HG03045 (cell line): ENCODE data around the gene DCC.

ENCODE experiments used
- ATAC-seq: cut with Tn5 transposase; IDR thresholded peaks from one replicate; pipeline ENCODE4 v1.9.1; 2021; ENCODE audit warnings: mild to moderate bottlenecking, moderate library complexity; ENCODE audit not compliant: unreplicated experiment

Gene DCC

DNA sequence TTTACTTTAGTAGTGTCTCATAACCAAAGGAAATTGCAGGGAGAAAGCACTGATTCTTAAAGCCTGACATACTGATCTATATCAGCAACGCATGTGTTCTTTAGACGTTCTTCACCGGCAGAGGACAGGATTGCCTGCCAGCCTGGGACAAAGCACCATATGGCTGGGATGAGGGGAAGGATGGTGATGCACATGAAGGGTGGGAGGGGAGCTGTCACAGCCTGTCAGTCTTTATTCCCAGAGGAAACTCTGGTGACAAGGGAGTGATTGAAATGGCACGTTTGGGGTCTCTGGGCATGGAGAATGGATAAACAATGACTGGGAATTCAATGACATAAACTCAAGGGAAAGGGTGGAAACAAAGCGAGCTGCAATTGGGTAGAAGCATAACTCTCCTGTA, 808.1 kb downstream of the DCC start:
- ATAC-seq, result no peak

DNA sequence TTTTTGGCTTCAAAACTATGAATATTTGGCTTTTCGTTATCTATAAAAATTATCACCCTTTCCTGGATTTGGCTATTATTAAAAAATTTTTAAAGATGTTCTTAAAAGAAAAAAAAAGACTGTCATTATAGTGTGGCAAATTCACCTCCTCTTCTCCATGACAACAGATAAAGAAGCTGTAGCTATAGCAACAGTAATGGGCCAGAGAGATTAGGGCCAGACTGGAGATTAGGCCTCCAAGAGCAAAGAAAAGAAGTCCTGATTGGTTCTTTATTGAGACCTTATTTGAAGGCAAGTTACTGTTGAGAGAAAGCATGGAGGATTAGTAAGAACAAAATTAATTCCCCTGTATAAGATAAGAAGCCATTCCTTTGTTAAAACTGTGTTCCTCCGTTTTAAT, 812.5 kb downstream of the DCC start:
- ATAC-seq, result no peak

DNA sequence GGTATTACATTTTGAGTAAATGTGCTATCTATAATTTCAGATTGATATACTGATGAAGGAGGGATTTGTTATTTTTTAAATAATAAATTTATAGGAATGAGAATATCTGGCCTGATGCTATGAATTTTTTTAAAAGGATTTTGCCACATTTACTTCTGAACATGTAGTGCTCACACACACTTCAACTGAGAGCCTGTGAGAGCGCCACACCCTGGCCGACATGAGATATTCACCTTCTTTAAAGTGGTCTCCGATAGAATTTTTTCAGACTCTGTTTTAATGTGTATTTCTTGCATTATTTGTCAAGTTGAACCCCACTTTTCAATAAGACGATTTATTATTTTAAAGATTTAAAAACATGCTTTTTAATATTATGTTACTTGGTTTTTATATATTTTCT, 813.3 kb downstream of the DCC start:
- ATAC-seq, result no peak

DNA sequence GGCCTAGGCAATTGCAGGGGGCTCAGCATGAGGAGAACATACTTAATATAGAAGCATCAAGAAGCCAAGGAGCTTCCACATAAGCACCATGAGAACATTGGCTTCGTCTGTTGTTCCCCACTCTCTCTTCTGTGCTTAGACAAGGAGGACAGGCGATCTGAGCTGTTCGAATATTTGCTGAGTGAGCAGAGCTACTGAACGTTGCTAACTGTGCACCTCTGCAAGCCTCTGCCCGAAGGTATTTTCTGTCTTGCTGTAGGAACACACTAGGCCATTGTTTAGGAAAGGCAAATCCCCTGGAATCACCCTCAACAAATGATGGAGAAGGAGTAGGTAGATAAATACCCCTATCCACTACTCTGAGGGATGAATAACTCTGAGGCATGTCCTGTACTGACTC, 813.8 kb downstream of the DCC start:
- ATAC-seq, result no peak

DNA sequence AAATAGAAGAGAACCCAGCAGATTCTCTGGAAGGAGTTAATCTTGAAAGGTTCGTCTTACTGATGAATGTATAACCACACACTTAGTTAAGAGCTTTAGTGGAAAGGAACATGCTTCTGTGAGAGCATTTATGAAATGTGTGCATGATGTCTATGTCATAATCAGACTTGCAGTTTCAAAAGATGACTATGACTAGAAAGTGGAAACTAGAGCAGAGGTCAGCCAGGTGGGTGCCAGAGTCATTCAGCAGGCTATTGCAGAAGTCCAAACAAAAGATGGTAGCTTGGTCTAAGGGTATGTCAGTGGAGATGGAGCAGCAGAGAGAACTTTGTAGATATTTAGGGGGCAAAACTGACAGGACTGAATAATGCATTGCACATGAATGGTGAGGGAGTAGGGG, 825.8 kb downstream of the DCC start:
- no peak for ATAC-seq

DNA sequence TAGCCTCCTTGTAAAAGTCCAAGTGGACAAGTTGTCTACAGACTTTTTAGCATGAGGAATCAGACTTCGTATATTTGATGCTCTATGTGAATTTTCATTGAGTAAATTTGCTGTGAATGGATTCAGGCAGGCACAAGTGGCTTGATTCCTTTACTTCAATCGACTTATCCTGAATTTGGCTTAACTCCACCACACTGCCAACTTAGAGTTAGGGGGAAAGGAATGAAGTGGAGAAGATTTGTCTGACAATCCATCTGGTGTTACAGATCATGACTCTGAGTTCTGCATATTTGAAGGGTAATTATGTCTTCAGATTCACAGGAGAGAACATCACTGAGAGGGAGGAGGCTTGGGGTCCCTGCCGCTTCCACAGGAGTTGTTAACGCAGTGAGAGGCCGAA, 829.3 kb downstream of the DCC start:
- ATAC-seq, result no peak

DNA sequence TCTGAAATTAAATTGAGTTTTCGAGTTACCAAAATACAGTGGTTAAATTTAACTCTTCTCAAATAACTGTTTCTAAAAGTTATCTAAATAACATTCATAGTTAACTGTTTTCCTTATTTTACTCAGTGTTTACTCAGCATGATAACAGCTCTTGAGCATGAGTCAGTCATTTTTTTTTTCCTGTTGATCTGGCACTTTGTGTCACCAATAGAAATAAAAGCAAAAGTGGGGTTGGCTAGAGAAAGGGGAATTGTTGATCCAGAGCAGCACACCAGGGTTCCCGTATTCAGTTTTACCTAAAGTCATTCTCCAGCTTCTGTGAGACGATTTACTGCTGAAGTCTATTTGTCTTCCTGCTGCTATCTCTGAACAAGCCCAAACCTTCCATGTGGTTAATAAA, 851.6 kb downstream of the DCC start:
- ATAC-seq, result no peak

DNA sequence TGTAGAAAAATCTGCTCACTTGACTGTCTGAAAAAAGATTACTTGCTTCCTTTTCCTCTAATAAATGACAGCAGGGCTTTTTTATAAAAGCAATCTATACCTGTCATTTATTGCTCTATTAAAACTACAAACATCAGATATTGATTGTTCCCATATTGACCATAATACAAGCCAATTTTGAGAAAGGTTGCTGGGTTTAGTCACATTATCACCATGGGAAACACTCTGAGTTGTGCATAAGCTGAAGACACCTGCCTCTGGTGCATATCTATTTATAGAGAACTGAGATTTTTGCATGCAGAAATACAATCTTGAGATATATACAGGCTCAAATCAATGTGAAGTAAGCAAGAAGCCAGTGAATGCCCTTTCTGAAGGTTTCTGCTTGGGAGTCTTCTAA, 853.9 kb downstream of the DCC start:
- ATAC-seq, result no peak

DNA sequence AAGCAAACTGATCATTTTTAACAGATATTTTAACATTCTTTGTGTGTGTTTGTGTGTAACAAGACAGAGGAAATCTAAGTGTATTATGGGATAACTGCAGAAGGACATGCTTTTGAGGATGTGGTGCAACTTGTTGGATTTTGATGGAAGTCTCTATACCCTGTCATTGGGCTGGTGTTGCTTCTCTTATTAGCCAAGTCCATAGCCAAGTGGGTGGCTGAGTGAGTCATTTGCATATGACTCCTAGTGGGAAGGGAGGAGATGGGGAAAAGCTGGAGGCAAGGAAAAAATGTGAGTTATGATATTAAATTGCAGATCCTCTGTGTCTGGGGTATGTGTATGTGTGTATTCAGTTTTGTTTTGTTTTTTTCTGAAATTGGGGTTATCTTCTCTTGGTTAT, 879.9 kb downstream of the DCC start:
- ATAC-seq, result no peak

DNA sequence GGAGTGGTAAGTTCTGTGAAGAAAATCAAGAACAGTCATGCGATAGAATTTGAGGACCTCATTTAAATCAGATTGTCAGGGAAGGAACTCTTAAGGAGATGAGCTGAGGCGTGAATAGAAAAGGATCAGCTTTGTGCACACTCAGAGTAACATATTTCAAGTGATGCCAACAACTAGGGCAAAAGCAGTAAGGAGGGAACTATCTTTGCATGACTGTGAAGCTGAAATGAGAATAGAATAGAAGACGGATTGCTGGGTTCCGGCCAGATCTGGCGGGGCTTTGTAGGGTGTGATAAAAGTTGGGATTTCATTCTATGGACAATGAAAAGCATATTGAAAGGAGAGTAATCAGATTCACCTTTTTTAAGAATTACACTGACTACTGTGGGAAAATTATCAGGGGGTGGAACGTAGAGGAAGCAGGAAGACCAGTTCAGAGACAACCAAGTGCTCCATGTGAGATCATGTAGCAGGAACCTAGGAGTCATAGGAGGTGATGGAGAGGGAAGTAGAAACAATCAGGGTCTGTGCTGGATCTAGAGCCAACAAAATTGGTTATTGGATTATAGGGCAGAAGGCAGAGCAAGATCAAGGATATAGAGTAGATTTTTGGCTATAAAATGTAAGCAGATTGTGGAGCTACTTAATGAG, 884.3 kb downstream of the DCC start:
- ATAC-seq, result no peak

DNA sequence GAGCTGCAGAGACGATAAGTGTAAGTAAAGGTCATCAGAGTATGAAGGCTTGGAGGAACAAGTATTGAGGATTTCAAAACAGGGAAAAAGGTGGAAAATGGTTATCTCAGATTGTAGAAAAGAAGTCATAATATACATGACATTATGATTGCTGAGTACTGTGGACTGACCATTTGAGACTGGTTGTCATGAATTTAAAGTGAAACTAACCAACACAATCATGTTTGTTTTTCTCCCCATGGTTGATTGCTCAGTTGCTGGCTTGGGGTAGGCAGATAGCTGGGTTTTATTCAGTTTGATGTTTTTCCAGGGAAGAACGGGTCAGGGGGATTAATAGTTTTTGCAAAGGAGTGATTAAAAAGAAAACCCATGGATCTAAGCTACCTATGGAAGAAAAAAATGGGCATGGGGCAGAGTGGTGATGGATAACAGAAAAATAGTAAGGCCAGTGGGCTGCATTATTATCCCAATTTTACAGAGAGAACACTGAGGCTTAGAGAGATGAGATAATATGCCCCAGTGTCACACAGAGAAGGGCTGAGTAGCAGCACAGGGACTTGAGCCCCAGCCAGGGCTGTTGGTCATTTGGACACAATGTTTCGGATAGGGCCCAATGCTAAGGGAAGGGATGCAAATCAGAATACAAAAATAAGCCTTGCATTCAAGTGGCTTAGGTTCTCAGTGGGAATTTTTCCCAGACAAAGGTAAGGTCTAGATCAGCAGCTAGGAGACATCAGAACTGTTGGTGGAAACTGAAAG, 885.7 kb downstream of the DCC start:
- ATAC-seq, result no peak

DNA sequence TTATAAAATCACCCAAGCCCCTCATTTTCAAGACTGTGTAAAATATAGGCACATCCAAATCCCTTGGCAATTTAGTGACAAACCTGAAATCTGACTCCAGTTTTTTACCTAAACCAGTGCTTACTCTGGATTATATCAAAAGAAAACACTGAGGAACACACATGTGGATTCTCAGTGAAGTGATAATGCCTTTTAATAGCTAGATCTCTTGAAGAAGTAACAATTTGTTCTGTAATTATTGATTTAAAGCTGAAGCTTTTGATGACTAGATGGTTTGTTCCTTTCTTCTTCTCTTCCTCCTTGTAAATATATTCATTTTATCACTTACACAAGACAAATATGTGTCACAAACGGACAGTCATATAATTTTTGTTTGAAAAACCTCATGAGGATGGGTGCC, 894.6 kb downstream of the DCC start:
- ATAC-seq, result no peak

DNA sequence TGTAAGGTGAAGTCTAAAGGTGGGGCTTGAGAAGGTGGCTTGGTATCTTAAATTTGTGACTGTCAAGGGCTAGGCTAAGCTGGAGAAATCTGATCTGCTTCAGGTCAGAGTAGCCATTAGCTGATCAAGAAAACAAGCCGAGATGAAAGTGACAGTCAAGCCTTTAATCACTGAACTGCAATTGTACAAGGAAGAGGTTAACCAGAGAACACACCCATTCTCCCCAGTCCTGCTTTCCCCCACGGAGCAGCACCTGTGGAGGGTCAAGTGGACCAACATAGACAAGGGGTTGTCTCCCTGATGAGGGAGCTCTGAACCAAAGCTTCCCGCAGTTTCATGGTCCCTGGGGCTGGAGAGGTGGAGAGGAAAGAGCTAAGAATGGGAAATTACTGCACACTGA, 901.2 kb downstream of the DCC start:
- ATAC-seq, result no peak

DNA sequence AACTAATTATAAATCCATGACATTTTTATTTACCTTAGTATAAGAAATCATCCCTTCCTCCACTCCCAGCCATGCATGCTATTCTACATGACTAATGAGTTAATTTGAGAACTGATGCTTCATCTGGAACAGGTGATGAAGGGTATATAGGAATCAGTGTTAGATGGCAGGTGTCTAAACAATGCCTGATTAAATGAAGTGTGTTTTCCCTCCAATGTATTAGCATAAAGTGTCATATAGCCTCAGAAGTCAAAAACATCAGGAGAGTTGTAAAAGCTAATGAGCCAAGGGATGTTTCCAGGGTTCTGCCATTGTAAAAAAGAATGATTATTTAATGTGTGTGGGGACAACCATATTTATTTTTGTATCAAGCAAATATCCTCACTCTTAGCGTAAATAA, 913.8 kb downstream of the DCC start:
- ATAC-seq, result no peak

DNA sequence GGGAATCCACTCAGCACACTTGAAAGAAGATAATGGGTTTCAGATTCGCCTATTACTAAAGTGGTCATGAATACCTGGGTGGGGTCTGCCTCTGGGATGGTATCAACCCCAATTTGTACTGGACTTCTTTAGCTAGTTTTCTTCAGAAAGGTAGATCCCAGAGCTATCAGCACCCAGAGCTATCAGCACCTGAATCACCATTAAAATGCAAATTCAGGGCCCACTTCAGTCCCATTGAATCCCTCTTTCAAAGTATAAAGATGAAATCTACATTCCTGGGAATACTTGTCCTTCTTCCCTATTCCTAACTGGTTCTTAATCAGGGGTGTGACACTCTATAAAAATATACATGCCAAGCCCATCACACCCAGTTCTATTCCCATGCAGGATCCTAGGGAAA, 914.3 kb downstream of the DCC start:
- no peak for ATAC-seq

DNA sequence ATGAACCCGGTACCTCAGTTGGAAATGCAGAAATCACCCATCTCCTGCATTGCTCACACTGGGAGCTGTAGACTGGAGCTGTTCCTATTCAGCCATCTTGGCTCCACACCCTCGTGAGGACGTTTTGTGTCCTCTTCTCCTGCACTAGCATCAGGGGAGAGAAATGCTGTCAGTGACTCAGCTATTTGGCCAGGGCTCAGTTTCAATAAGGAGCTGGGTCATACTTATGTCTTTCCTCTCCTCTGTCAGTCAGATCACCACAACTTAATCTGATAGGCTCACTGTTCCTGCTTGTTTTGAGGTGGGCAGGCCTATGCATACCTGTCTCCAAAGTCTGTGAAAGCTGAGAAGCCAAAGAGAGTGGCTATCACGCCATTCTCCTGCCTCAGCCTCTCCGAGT, 921.2 kb downstream of the DCC start:
- no peak for ATAC-seq

DNA sequence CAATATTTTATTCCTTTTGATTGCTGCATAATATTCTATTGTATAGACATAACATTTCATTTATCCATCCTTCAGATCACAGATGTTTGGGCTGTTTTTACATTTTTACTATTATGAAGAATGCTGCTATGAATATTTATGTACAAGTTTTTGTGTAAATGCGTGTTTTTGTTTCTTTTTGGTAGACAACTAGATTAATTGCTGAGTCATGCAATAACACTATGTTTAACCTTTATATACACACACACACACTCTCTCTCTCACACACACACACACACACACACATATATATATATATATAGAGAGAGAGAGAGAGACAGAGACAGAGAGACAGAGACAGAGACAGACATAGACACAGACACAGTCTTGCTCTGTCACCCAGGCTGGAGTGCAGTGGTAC, 926.9 kb downstream of the DCC start:
- no peak for ATAC-seq

DNA sequence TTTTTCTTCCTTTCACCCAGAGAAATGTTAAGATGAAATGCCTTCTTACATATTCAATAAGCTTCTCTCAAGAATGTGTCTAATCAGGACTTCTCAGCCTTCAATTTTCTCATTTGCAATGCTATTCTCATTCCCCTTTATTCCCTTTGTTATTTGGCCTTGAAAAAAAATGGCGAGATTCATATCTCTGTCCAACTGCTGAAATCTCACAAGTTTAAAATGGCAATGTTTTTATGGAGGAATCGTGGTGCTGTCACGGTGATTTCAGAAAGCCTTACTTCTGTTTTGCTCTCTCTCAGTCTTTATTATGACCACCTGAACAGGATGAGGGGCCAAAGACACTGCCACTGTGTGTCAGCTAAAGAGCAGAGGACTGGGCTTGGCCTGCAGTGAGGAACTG, 928.5 kb downstream of the DCC start:
- ATAC-seq, result no peak

DNA sequence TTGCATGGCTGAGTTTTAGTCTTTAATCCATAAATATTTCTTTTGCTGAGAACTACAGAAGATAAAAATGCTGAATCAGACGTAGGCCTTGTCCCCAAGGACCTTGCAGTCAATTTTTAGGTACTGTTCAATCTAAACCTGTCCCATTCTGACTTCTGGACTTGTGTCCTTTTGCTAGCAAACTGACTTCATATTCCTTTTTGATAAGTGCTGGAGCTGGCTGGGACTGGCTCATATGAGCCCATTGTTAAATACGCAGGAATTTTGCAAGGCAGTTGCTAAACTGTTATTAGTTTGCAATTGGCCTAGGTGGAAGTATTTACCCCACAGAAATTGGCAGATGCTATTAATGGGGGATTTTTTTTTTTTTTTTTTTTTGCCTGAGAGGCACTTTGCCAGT, 941.4 kb downstream of the DCC start:
- ATAC-seq, result no peak

DNA sequence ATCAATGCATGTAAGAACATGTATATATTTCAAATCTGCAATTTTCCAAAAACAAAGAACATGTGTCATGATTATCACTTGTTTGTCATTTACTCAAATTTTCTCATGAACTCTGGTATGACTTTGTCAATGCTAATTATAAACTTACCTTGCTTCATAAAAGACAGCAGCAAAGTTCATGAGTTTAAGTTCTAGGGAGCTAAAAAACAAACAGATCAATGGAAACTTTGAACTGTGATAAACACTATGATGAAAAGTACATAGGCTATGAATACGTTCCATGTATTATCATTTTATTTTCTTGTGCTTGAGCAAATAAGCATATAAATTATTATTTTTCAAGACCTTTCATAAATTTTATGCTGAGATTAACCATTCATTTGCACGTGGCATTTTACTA, 943.7 kb downstream of the DCC start:
- no peak for ATAC-seq

DNA sequence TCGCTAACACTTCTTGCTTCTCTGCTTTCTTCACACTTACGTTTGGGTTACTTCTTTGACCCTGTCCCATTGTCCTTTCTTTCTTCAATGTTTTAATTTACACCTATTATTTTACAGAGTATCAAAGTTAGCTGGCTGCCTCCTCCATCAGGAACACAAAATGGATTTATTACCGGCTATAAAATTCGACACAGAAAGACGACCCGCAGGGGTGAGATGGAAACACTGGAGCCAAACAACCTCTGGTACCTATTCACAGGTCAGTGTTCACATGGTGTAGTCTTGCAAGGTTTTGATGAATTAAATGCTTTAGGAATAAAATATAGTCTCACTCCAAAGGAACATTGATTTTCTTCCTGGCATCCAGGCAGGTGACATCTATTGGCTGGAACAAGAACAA, 965.5 kb downstream of the DCC start:
- ATAC-seq, result no peak

DNA sequence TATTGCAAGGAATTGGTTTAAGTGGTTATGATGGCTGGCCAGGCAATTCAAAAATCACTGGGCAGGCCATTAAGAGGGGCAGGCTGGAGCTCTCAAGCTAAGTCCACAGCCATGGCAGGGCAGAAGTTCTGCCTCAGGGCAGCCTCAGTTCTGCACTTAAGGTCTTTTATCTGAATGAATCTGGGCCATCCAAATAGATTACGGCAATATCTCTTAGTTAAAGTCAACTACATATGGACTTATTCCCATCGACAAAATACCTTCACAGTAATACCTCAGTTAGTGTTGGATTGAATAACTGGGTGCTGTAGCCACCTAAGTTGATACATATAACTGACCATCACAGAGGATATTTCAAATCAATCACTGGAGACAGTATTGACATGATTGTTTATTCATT, 979.6 kb downstream of the DCC start:
- ATAC-seq, result no peak

DNA sequence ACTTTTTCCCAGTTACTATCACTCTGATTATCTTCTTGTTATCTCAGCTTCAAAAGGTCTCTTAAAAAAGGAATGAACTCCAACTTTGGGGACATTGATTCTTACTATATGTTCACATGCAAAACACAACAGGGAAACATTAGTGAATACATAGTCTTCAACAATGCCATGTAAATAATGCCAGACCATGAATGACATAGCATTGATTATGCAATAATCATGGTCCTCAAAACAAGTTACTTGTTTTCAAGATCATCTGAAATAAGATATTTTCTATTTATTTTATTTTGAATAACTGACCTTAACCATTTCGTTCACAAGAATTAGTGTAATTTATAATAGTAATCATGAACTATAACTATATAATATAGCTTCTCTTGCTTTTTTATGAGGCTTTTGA, 982.2 kb downstream of the DCC start:
- ATAC-seq, result no peak
